AG04450 (cell line): ENCODE data around the gene OLFML2B. TPM values are rescaled to one million over a fixed set of nuclear protein-coding genes. Genes with fewer than 3 reads are reported as not detected.

ENCODE experiments used
- CTCF ChIA-PET: fragments of 300-600, 350-600 bp; formaldehyde crosslinking; extraction: SDS; loops from one replicate; lab custom pipeline; 2022; ENCODE audit warnings: antibody characterized with exemption, inconsistent platforms; lab: Charles Lee
- POLR2A ChIA-PET: fragments of 350-600 bp; formaldehyde crosslinking; extraction: SDS; loops from one replicate; lab custom pipeline; 2021; ENCODE audit warnings: antibody characterized with exemption, inconsistent platforms; lab: Yijun Ruan, JAX
- DNase-seq: peaks from one replicate; pipeline ENCODE4 v3.0.0-alpha.2; 2011; ENCODE audit warnings: low read depth, low spot score
- H3K27ac ChIP-seq: one replicate; pipeline ENCODE4 v1.5.1; 2012; ENCODE audit warnings: low read depth, low read length, control low read depth
- H3K27me3 ChIP-seq: one replicate; pipeline ENCODE4 v1.6.0; 2012; ENCODE audit warnings: low read length; ENCODE audit not compliant: control insufficient read depth, insufficient read depth
- H3K4me3 ChIP-seq: 2 replicates; pipeline ENCODE4 v1.5.1; 2011; ENCODE audit warnings: mild to moderate bottlenecking, low read depth, low read length, control low read depth
- H3K9me3 ChIP-seq: 2 replicates; pipeline ENCODE4 v1.5.1; 2012; ENCODE audit warnings: low read length; ENCODE audit not compliant: control insufficient read depth, insufficient read depth
- CTCF ChIP-seq: IDR thresholded peaks from 2 replicates; pipeline ENCODE4 v1.5.1; 2011; ENCODE audit warnings: low read depth, low read length, control low read depth, inconsistent platforms
- polyA plus RNA-seq: library from polyadenylated mRNA; depleted of rRNA; stranded (reverse); fragments of >200 nt; gene quantifications from 2 replicates; pipeline ENCODE4 v1.2.3, GENCODE V29; 2011

Gene OLFML2B
- polyA plus RNA-seq, 1 experiment: 0.68 TPM

DNA sequence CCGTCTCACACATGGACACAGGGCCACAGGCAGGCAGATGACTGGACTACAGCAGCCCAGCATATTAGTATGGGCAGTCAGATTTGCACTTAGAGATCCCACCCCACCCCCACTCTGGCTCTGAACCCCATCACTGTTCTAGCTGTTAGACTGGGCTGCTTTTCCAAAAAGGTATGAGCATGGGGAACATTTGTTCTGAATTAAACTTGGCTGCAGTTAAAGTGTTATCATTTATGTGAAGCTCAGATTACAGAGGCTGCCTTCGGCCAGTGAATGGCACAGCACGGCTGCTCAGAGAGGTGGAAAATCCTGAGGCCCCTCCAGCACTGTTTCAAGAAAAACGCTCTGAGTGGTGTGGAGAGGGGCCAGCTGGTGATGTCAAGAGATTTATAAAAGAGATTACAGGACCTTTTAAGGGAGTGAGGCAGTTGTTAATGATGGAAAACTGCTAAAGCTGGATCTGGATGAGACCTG, 38.9 kb upstream of the OLFML2B start:
- H3K27ac ChIP-seq: no peak overlapping the region
- TF ChIP-seq CTCF: no peak
- CTCF ChIA-PET: interaction anchor here (1.0 to 1.7 kb wide), 3 partner anchors 25 to 329 kb away, joined by 3 to 13 read pairs (median 4); no protein-coding TSS in a partner anchor
- H3K9me3 ChIP-seq: no peaks in the 10 kb centered on the region
- no peak overlapping the region for H3K4me3 ChIP-seq
- DNase-seq: peak; percentile 21
- POLR2A ChIA-PET: interaction anchor here (0.6 to 0.7 kb wide), 2 partner anchors 189 to 458 kb away, joined by 5 read pairs; no protein-coding TSS in a partner anchor
- H3K27me3 ChIP-seq: peaks cover 20% of the 10 kb centered on the region

DNA sequence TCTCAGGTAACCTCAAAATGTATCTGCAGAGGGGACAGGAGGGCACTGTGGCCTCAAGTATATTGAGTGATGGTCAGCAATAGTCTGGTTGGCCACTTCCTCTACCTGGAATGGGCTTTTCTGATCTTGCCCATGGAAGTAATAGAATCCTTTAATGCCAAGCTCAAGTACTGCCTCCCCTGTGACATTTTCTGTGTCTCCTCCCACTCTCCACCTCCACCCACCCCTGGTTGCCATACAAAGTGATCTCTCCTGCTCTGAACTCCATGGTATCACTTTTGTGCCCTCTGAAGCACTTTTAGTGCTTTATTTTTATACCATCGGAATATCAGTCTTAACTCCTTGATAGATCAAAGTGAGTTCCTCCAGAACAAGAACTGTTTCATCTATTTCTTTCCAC, 36.6 kb upstream of the OLFML2B start:
- ChIA-PET CTCF (interaction anchor here (0.6 to 1.3 kb wide), 2 partner anchors 217 to 788 kb away, joined by 3 to 5 read pairs; no protein-coding TSS in a partner anchor), POLR2A (no interaction called here)
- no peak for DNase-seq
- H3K9me3 ChIP-seq: no peaks in the 10 kb centered on the region
- peaks cover 16% of the 10 kb centered on the region for H3K27me3 ChIP-seq
- no peak for TF ChIP-seq CTCF
- no peak overlapping the region for H3K27ac ChIP-seq
- no peak overlapping the region for H3K4me3 ChIP-seq

DNA sequence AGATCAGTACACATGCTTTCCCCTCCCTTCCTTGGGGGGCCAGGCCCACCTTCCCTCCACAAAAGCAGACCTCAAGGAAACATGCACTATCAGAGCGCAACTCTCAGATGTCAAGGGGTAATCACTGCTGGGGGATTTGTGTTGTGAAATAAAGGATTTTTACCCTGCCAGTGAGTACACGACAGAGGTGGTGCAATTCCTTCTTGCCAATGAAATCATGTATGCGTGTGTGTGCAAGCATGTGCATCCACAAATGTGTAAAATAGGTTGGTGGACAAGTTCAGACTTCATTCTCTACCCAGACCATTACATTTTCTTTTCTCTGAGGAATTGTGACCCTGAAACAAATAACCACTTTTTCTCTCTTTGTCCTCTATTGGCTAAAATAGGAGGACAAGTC, 36.1 kb upstream of the OLFML2B start:
- CTCF ChIA-PET: interaction anchor here (1.0 to 1.3 kb wide), 2 partner anchors 218 to 332 kb away, joined by 4 to 5 read pairs; no protein-coding TSS in a partner anchor
- H3K9me3 ChIP-seq: no peaks in the 10 kb centered on the region
- TF ChIP-seq CTCF: no peak

GRCh38 chr1:162056579-162056978, 32.9 kb upstream of the OLFML2B start:
- POLR2A ChIA-PET: no interaction called here
- no peak for DNase-seq
- Histone ChIP-seq H3K27ac (no peak overlapping the region), H3K4me3 (no peak overlapping the region), H3K27me3 (peaks cover 15% of the 10 kb centered on the region), H3K9me3 (no peaks in the 10 kb centered on the region)
- CTCF ChIA-PET: interaction anchor here (0.6 to 2.3 kb wide), 31 partner anchors 12 to 743 kb away, joined by 3 to 82 read pairs (median 4); partner anchors contain the start of genes NOS1AP and OLFML2B
- no peak for TF ChIP-seq CTCF

More for the DNA sequence above, 36.1 kb upstream of the OLFML2B start:
- H3K4me3 ChIP-seq: no peak overlapping the region
- no peak overlapping the region for H3K27ac ChIP-seq
- DNase-seq: no peak
- peaks cover 16% of the 10 kb centered on the region for H3K27me3 ChIP-seq
- POLR2A ChIA-PET: no interaction called here

DNA sequence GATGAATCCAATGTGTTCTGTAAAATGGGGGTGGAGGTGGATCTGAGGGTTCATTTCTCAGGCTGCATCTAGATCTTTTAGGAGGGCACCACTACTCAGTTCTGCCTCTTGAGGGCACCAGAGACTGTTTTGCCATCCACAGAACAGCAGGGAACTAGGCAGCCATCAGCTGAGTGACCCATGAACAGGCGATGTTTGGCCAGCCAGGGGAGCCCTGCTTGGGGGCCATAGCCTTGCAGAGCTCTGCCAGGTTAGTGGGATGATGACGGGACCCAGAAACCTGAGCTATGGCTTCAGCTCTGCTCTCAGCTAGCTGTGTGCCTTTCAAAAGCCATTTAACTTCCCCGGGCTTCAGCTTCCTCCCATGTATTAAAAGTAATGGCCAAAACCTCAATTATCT, 32.4 kb upstream of the OLFML2B start:
- H3K9me3 ChIP-seq: no peaks in the 10 kb centered on the region
- ChIA-PET POLR2A (no interaction called here), CTCF (interaction anchor here (0.6 to 2.3 kb wide), 33 partner anchors 12 to 744 kb away, joined by 3 to 82 read pairs (median 4); partner anchors contain the start of genes NOS1AP and OLFML2B)

More for the DNA sequence above, 32.4 kb upstream of the OLFML2B start:
- Histone ChIP-seq H3K27me3 (peaks cover 15% of the 10 kb centered on the region), H3K4me3 (no peak overlapping the region), H3K27ac (no peak overlapping the region)
- peak; percentile 98 for TF ChIP-seq CTCF
- peak; percentile 23 for DNase-seq
